IPS DF 6.9 (cell line): Measurements from ENCODE around the gene RHOF.
A peak's percentile ranks its signal among the peaks of the same experiment; 100 is the strongest.

Experiments used
- DNase-seq: peaks from one replicate; pipeline ENCODE4 v3.0.0-alpha.2; 2013; ENCODE audit warnings: low read depth, low spot score
- H3K27ac ChIP-seq: one replicate; pipeline ENCODE4 v1.5.1; 2013; ENCODE audit warnings: low read length, control low read depth
- H3K27me3 ChIP-seq: 2 replicates; pipeline ENCODE4 v1.6.1; 2013; ENCODE audit warnings: mild to moderate bottlenecking, low read length; ENCODE audit not compliant: control insufficient read depth, insufficient read depth
- H3K36me3 ChIP-seq: 2 replicates; pipeline ENCODE4 v1.6.1; 2013; ENCODE audit warnings: low read length; ENCODE audit not compliant: control insufficient read depth, insufficient read depth
- H3K4me1 ChIP-seq: 2 replicates; pipeline ENCODE4 v1.6.1; 2013; ENCODE audit warnings: low read length; ENCODE audit not compliant: control insufficient read depth, insufficient read depth
- H3K4me3 ChIP-seq: 2 replicates; pipeline ENCODE4 v1.5.1; 2013; ENCODE audit warnings: mild to moderate bottlenecking, low read length
- H3K9me3 ChIP-seq: 2 replicates; pipeline ENCODE4 v1.6.1; 2013; ENCODE audit warnings: low read length, inconsistent platforms; ENCODE audit not compliant: control insufficient read depth, insufficient read depth
- WGBS: extraction: QIAGEN DNeasy Blood & Tissue Kit; methylation state at CpG from one replicate; pipeline ENCODE4 v1.1.7; 2013; ENCODE audit warnings: mixed read lengths, missing lambda C conversion rate; ENCODE audit not compliant: insufficient read length, insufficient coverage; 5-methylcytosine and 5-hydroxymethylcytosine counted together

RHOF gene

DNA sequence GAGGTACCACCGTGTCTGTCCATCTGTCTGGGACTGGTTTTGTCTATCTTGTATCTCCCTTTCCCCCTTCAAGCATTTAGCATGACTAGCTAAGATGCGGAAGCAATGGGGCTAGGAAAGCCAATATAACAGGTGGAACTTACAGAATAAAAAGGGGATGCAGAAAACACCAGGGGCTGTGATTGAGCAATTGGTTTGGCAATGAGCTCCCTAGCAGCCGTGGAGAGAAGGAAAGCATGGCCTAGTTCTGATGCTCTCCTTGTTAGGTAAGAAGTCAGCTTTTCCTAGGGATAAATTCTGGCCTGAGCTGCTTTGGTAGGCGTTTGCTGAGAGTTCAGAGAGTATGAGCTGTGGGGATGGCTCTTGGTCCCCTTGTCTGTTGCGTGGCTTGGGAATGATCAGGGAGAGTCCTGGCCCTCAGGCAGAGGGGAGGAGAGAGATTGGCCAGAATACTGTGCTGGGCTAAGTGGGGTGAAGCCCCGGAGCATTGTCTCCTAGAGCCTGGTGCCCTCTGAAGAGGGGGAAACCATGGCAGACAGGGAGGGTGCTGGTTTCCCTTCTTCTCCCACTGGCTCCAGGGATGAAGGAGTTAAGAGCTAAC is 17.4 kb upstream of the RHOF start:
- peaks cover 6% of the 10 kb centered on the region for H3K36me3 ChIP-seq
- H3K4me3 ChIP-seq: no peak overlapping the region; the same call in 1 of the 2 replicates
- peaks cover under 1% of the 10 kb centered on the region; the same call in 1 of the 2 replicates for H3K4me1 ChIP-seq
- no peaks in the 10 kb centered on the region for H3K27me3 ChIP-seq
- H3K27ac ChIP-seq: no peak overlapping the region
- WGBS: no CpG with 5 or more reads among the region's 6 CpGs
- no peaks in the 10 kb centered on the region for H3K9me3 ChIP-seq
- DNase-seq: no peak

DNA sequence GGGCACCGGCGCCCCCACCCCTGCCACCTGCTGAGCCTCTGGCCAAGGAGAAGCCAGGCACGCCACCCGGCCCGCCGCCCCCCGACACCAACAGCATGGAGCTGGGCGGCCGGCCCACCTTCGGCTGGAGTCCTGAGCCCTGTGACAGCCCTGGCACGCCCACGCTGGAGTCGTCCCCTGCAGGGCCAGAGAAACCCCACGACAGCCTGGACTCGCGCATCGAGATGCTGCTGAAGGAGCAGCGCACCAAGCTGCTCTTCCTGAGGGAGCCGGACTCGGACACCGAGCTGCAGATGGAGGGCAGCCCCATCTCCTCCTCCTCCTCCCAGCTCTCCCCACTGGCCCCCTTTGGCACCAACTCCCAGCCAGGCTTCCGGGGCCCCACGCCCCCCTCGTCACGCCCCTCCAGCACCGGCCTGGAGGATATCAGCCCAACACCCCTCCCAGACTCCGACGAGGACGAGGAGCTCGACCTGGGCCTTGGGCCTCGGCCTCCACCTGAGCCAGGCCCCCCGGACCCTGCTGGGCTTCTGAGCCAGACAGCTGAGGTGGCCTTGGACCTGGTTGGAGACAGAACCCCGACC is 16.8 kb upstream of the RHOF start:
- no peak for DNase-seq
- H3K27ac ChIP-seq: no peak overlapping the region

DNA sequence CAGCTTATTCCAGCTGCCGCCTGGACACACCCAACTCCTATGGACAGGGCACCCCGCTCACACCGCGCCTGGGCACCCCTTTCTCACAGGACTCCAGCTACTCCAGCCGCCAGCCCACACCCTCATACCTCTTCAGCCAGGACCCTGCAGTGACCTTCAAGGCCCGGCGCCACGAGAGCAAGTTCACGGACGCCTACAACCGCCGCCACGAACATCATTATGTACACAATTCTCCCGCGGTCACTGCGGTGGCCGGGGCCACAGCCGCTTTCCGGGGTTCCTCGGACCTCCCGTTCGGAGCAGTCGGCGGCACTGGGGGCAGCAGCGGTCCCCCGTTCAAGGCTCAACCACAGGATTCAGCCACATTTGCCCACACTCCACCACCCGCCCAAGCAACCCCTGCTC is 16.2 kb upstream of the RHOF start:
- Histone ChIP-seq H3K4me3 (no peak overlapping the region), H3K27me3 (no peaks in the 10 kb centered on the region), H3K4me1 (peaks cover 4% of the 10 kb centered on the region; the same call in 1 of the 2 replicates), H3K27ac (no peak overlapping the region), H3K9me3 (no peaks in the 10 kb centered on the region), H3K36me3 (peaks cover 6% of the 10 kb centered on the region)
- WGBS: no CpG with 5 or more reads among the region's 27 CpGs
- no peak for DNase-seq

More for the DNA sequence above, 16.8 kb upstream of the RHOF start:
- no CpG with 5 or more reads among the region's 33 CpGs for WGBS
- H3K9me3 ChIP-seq: no peaks in the 10 kb centered on the region
- H3K4me1 ChIP-seq: peaks cover 4% of the 10 kb centered on the region; the same call in 1 of the 2 replicates
- H3K4me3 ChIP-seq: no peak overlapping the region
- peaks cover 6% of the 10 kb centered on the region for H3K36me3 ChIP-seq
- H3K27me3 ChIP-seq: no peaks in the 10 kb centered on the region

DNA sequence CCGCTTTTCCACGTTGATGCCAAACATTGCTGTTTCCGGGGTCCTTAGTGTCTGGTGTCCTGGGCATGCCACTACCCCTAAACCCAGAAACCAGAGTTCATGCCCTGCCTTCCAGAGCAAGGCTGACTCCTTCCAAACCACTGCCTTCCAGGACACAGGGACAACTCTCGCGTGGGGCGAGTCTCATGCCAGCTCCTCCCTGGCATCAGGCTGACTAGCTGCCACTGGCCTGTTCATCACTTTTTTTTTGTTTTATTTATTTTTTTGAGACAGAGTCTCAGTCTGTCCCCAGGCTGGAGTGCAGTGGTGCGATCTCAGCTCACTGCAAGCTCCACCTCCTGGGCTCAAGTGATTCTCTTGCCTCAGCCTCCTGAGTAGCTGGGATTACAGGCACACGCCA is 15.1 kb upstream of the RHOF start:
- peaks cover 3% of the 10 kb centered on the region; the same call in 1 of the 2 replicates for H3K36me3 ChIP-seq
- no peak overlapping the region for H3K4me3 ChIP-seq
- H3K27ac ChIP-seq: no peak overlapping the region
- WGBS: no CpG with 5 or more reads among the region's 8 CpGs
- H3K27me3 ChIP-seq: no peaks in the 10 kb centered on the region
- peaks cover 4% of the 10 kb centered on the region; the same call in 1 of the 2 replicates for H3K4me1 ChIP-seq
- DNase-seq: no peak
- H3K9me3 ChIP-seq: no peaks in the 10 kb centered on the region

DNA sequence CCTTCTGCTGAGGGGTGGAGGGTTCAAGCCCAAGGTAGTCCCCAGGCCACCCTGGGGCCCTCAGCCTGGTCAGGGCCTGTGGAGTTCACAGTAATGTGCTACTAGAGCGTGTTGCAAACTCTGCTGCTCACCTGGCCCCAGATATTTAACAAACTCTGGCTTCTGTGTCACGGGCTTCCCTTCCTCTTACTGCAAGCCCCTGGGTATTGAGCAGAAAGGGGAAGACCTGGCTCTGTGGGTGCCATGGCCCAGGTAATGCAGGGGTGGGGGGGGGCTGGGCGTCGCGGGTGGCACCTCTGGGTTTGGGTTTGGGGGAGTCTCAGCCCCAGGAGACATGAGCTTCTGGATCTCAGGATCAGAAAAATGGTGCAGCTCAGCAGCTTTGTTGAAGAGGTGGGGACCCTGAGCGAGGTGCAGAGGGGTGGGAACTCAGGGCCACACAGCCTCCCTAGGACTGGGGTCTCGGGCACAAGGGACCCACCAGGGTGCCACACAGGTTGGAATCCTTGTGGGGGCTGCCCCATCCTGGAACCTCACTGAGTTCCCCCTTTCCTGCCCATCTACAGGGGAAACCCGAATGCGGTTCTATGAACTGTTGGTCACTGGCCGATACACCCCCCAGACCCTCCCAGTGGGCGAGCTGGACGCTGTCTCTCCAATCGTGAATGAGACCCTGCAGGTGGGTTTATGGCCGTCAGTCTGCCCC is 14.3 kb upstream of the RHOF start:
- no peaks in the 10 kb centered on the region for H3K27me3 ChIP-seq
- peaks cover 4% of the 10 kb centered on the region; the same call in 1 of the 2 replicates for H3K4me1 ChIP-seq
- no peaks in the 10 kb centered on the region for H3K9me3 ChIP-seq
- no peak overlapping the region for H3K4me3 ChIP-seq
- peaks cover 3% of the 10 kb centered on the region; the same call in 1 of the 2 replicates for H3K36me3 ChIP-seq
- no peak for DNase-seq
- H3K27ac ChIP-seq: no peak overlapping the region
- no CpG with 5 or more reads among the region's 14 CpGs for WGBS

DNA sequence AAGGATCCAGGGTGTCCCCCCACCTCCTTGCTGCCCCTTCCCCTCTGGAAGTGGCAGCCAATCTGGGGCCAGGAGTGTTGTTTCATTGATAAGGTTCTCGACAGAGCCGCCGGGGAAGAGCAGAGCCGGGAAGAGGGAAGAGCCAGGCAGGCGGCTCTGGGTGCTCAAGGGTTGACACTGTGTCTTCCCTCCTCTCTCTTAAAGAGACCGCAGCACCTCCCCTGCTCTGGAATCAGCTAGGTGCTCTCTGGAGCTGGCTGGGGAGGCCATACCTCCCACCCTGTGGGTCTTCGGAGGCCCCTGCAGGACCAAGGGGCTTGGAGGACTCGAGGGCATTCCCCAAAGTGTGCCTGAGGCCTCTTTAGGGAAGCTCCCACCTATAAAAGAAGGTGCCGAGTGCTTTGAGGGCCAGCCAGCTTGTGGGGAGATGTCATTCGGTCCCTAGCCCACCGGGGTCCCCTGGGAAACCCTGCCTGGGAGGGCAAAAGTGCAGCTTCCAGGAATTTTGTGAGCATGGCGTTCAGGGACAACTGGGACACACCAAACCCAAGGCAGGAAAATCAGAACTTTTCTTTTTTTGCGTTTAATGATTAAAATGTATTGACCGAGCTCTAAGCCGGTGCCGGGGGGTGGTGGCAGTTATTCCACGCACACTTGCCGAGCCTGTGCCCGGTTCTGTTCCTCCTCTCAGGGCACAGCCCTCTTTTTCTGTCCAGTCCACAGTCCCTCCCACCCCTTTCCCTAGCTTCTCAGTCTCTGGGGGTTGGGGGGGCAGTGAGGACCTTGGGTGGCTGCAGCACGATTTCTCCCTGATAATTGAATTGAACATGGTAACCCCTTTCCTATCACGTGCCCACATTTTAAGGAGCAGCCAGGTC is 13.3 kb upstream of the RHOF start:
- H3K36me3 ChIP-seq: peaks cover 3% of the 10 kb centered on the region; the same call in 1 of the 2 replicates
- WGBS: no CpG with 5 or more reads among the region's 21 CpGs
- no peaks in the 10 kb centered on the region for H3K9me3 ChIP-seq
- no peak overlapping the region for H3K27ac ChIP-seq
- peaks cover 4% of the 10 kb centered on the region; the same call in 1 of the 2 replicates for H3K4me1 ChIP-seq
- H3K27me3 ChIP-seq: no peaks in the 10 kb centered on the region
- no peak overlapping the region for H3K4me3 ChIP-seq
- DNase-seq: no peak

DNA sequence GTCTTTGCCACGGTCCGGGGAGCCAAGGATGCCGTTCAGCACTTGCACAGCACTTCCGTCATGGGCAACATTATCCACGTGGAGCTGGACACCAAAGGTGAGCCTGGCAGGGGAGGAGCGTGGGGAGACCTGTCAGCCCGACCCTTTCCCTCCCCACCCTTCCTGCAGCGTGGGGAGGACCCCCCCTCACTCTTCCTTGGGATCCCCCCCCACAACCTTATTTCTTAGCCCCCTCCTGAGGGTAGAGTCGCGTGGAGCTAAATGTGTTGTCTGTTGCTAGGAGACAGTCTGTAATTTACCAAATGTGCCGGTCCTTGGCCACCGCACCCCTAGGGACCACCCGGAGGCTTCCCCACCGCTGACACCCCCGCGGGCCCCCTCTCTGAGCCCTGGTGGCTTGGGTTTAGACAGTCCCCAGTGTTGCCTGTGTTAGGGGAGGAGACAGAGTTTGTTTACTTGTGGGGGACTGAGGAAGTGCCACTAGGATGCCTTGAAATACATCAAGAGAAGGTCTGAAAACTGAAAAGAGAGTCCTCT is 12.6 kb upstream of the RHOF start:
- DNase-seq: no peak
- H3K27me3 ChIP-seq: no peaks in the 10 kb centered on the region
- H3K27ac ChIP-seq: no peak overlapping the region
- H3K4me3 ChIP-seq: no peak overlapping the region
- no CpG with 5 or more reads among the region's 16 CpGs for WGBS
- peaks cover 4% of the 10 kb centered on the region; the same call in 1 of the 2 replicates for H3K4me1 ChIP-seq
- no peaks in the 10 kb centered on the region for H3K9me3 ChIP-seq
- H3K36me3 ChIP-seq: peaks cover 3% of the 10 kb centered on the region; the same call in 1 of the 2 replicates

DNA sequence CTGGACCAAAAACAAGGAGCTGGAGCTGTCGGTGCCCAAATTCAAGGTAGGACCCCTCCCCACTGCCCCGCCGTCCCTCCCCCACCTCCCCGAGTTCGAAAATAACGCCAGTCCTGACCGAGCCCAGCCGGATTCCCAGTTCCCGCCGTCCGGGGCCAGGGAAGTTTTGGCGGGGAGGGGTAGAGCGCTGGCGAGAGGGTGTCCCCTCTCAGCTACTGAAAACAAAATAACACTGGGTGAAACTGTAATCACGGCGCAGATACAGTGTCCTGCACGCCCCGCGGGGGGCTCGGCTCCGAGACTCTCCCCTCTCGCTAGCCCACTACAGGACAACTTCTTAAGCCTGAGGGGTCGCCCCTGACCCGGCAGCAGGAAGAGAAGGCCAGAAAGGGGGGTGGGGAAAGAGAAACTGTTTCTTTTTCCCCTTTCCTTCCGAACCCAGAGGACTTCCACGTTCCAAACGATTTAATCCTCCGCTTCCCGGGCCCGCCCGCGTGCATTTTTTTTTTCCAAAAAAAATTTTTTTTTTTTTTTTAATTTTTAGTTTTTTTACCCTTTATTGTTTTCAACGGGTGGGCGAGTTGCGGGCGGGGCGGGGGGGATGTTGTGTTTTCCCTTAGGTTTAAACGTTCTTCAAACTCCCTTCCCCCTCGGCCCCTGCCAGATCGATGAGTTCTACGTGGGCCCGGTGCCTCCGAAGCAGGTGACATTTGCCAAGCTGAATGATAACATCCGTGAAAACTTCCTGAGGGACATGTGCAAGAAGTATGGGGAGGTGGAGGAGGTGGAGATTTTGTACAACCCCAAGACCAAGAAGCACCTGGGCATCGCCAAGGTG is 11.9 kb upstream of the RHOF start:
- H3K4me3 ChIP-seq: peak overlapping the region; percentile 42; the same call in 1 of the 2 replicates
- peaks cover 3% of the 10 kb centered on the region; the same call in 1 of the 2 replicates for H3K36me3 ChIP-seq
- WGBS: no CpG with 5 or more reads among the region's 45 CpGs
- no peaks in the 10 kb centered on the region for H3K9me3 ChIP-seq
- no peaks in the 10 kb centered on the region for H3K27me3 ChIP-seq
- H3K4me1 ChIP-seq: peaks cover 4% of the 10 kb centered on the region; the same call in 1 of the 2 replicates
- DNase-seq: no peak
- no peak overlapping the region for H3K27ac ChIP-seq

DNA sequence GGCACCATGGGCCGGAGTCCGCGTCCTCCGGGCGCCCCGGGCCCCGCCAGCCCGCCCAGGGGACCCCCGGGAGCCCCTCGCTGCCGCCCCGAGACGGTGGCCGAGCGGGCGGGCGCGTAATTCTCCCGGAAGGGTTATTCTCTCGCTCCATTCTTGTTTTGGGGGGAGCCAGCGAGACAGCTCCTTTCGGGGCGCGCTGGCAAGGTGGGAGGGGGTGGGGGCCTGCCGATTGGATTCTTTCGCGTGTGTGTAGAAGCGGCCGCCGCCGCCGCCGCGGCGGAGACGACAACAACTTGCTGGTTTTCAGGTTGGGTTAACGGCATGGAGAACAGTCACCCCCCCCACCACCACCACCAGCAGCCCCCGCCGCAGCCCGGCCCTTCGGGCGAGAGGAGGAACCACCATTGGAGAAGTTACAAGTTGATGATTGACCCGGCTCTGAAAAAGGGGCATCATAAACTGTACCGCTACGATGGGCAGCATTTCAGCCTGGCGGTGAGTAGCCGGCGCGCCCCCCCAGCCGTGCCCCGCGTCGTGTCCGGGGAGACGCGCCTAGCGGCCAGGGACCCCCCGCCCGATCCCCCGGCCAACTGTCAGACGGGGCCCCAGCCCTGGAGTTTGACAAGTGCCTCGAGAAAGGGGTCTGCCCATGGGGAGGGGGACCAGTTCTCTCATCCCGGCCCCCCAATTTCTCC is 11.1 kb upstream of the RHOF start:
- no peak for DNase-seq
- H3K36me3 ChIP-seq: peaks cover 3% of the 10 kb centered on the region; the same call in 1 of the 2 replicates
- H3K9me3 ChIP-seq: no peaks in the 10 kb centered on the region
- no peak overlapping the region for H3K27ac ChIP-seq
- WGBS: no CpG with 5 or more reads among the region's 63 CpGs
- no peaks in the 10 kb centered on the region for H3K27me3 ChIP-seq
- peak overlapping the region; percentile 42; the same call in 1 of the 2 replicates for H3K4me3 ChIP-seq
- H3K4me1 ChIP-seq: peaks cover 4% of the 10 kb centered on the region; the same call in 1 of the 2 replicates
